ENCODE results near the gene BMP8B.
"Not testable (repeated sequence)": the region's sequence is repeated elsewhere in the genome, so short reads cannot be mapped to it uniquely, and the experiment has no call there.

Gene BMP8B

DNA sequence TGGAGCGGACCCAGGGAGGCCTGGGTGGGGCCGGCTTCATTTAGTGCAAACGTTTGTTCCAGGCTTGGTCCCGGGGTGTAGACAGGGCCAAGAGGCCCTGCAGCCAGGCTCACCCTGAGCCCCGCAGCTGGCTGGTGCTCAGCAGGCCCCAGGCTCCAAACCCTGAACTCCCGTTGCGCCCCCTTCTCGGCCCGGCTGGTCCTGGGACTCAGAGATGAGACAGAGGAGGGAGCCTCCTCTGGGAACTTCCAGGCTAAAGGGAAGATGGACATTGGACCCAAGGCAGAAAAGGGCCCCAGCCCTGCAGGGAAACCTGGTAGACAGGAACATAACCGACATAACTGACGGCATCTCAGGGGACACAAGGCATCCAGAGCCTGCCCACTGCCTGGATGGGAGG is 13.5 kb downstream of the BMP8B start:
- H3K27me3 ChIP-seq (ENCODE audit: control insufficient read depth, insufficient read depth, low read length); H3K36me3 ChIP-seq (ENCODE audit: control insufficient read depth, insufficient read depth, low read length); H3K9ac ChIP-seq (ENCODE audit: low read length); H3K9me3 ChIP-seq (ENCODE audit: control insufficient read depth, low read length); H3K4me3 ChIP-seq (ENCODE audit: low read length); H3K4me1 ChIP-seq (ENCODE audit: control insufficient read depth, insufficient read depth, low read length): not testable (repeated sequence)

DNA sequence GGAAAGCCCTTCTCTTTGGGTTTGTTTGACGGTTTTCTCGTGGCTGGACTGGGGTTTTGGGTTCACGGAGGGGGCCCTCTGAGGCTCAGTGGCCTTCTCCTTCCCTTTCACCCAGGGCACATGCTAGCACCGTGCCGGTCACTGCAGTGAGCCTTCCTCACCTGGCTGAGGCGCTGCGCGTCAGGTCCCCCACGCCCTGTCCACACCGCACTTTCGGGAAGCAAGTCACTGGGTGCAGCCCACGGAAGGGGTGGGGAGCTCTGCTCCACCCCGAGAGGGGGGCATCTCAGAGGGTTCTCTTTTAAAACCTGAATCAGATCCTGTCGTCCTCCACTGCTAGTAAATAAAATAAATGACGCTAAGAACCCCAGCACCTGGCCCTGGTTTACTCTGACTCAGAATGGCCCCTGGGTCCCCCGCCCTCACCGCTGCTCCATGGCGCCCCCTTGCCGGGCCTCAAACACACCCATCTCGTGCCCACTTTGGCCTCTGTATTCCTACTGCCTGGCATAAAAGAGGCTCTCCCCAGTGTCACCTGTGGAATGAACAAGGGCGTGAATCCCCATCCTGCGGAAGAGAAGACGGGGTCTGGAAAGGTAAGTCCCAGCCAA is 15.2 kb downstream of the BMP8B start:
- not testable (repeated sequence) for H3K4me1 ChIP-seq (ENCODE audit: control insufficient read depth, insufficient read depth, low read length); H3K27me3 ChIP-seq (ENCODE audit: control insufficient read depth, insufficient read depth, low read length); H3K9me3 ChIP-seq (ENCODE audit: control insufficient read depth, low read length); H3K36me3 ChIP-seq (ENCODE audit: control insufficient read depth, insufficient read depth, low read length); H3K4me3 ChIP-seq (ENCODE audit: low read length); H3K9ac ChIP-seq (ENCODE audit: low read length)

DNA sequence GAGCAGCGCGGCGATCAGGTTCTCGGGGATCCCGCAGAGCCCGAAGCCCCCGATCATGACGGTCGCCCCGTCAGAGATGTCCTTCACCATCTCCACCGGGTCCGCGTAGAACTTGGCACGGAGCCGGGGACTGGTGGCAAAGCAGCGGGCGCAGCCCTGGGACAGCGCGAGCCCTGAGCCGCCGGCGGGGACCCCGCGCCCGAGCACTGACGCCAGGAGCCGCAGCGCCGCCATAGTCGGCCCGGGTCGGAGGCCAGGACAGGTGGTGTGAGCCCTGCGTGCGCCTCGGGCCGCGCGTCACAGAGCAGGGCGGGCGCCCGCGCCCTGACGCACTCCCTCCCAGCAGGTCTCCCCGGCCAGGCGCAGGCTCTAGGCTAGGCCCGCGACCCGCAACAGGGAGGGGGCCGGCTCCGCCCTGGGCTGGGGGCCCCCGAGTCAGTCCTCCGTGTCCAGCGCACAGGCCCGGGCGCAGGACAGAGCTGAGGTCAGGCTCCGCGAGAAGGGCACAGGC is 17.6 kb downstream of the BMP8B start, which contains the start of gene OXCT2:
Gene OXCT2, minus strand, starts transcription at position 327 of the 511 bp plus-strand sequence. Its CDS starts 93 bp downstream, at position 234.
- not testable (repeated sequence) for H3K9ac ChIP-seq (ENCODE audit: low read length); H3K4me3 ChIP-seq (ENCODE audit: low read length); H3K4me1 ChIP-seq (ENCODE audit: control insufficient read depth, insufficient read depth, low read length); H3K36me3 ChIP-seq (ENCODE audit: control insufficient read depth, insufficient read depth, low read length); H3K27me3 ChIP-seq (ENCODE audit: control insufficient read depth, insufficient read depth, low read length); H3K9me3 ChIP-seq (ENCODE audit: control insufficient read depth, low read length)

DNA sequence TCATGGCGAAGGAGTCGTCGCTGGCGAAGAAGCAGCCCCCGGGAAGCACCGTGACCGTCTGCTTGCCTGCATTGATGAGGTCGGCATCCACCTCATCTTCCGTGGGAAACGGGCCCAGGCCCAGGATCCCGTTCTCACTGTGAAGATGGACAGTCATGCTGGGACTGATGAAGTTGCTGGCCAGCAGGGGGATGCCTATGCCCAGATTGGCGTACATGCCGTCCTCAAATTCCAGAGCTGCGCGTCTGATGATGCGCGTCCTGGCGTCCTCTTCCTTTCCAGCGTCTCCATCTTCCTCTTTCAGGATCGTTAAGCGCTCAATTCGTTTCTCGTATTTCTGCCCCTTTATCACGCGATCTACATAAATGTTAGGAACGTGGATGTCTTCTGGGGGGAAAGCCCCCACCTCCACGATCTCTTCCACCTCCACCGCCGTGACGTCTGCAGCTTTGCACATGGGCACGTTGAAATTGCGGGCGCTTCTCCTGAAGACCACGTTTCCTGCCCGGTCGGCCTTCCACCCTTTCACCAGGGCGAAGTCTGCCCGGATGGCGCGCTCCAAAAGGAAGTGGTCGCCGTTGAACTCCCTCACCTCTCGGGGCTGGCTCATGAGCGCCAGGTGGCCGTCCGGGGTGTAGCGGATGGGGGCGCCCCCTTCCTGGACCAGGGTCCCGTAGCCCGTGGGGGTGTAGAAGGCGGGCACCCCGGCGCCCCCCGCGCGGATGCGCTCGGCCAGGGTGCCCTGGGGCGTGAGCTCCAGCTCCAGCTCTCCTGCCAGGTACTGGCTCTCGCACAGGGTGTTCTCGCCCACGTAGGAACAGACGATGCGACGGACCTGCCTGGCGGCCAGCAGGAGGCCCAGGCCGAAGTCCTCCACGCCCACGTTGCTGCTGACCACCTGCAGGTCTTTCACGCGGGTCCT is 18.3 kb downstream of the BMP8B start:
- H3K4me3 ChIP-seq (ENCODE audit: low read length); H3K9me3 ChIP-seq (ENCODE audit: control insufficient read depth, low read length); H3K27me3 ChIP-seq (ENCODE audit: control insufficient read depth, insufficient read depth, low read length); H3K36me3 ChIP-seq (ENCODE audit: control insufficient read depth, insufficient read depth, low read length); H3K9ac ChIP-seq (ENCODE audit: low read length); H3K4me1 ChIP-seq (ENCODE audit: control insufficient read depth, insufficient read depth, low read length): not testable (repeated sequence)

DNA sequence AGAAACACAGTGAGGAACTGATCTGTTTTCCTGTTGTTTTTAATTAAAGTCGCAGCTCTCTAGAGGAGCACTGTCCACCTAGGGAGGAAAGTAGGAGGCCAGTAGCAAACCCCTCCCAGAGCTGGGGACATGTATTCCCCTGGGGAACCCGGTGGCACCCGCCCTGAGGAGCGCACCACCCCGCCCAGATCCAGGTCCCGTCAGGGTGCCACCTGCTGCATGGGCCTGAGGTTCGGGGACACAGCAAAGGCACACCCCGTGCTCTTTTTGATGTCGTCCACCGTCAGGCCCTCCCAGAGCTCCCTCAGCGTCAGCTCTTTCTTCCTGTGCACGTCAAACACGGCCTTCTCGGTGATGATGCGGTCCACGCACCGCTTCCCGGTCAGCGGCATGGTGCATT is 19.2 kb downstream of the BMP8B start:
- not testable (repeated sequence) for H3K9ac ChIP-seq (ENCODE audit: low read length); H3K27me3 ChIP-seq (ENCODE audit: control insufficient read depth, insufficient read depth, low read length); H3K4me1 ChIP-seq (ENCODE audit: control insufficient read depth, insufficient read depth, low read length); H3K9me3 ChIP-seq (ENCODE audit: control insufficient read depth, low read length); H3K4me3 ChIP-seq (ENCODE audit: low read length); H3K36me3 ChIP-seq (ENCODE audit: control insufficient read depth, insufficient read depth, low read length)

DNA sequence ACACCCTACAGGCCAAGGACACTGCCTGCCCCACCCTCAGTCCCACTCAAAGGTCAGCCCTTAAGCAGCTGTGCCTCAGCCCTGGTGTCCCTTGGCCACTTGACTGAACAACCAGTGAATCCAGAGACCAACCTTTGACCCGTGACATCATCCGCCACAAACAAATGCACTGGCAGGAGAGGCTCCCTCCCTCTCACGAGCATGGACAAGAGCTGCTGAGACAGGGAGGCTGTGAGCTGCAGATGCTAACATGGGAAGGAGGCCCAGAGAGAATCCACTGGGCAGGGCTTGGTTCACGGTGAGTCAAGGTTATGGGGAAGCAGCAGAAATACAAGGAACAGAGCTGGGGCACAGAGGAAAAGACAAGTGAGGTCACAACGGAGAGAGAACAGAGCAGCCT is 22.2 kb downstream of the BMP8B start:
- not testable (repeated sequence) for H3K36me3 ChIP-seq (ENCODE audit: control insufficient read depth, insufficient read depth, low read length); H3K9me3 ChIP-seq (ENCODE audit: control insufficient read depth, low read length); H3K4me3 ChIP-seq (ENCODE audit: low read length); H3K27me3 ChIP-seq (ENCODE audit: control insufficient read depth, insufficient read depth, low read length); H3K4me1 ChIP-seq (ENCODE audit: control insufficient read depth, insufficient read depth, low read length); H3K9ac ChIP-seq (ENCODE audit: low read length)

DNA sequence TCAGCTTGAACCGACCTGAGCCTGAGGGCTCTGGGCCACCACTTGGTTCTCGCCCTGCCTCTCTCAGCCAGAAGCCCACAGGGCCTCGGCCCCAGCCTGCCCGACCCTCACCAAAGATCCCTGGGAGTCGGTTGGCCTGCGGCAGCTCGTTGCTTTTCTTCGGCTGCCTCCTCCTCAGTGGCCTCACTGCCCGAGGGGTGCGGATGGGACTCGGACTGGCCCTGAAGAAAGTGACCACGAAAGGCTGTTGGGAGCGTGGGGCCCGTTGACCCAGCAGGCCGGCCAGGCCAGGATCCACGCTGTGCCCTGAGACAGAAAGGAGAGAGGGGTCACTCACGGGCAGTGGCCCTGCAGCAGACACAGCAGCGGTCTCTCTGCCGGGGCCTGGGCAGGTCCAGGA is 24.2 kb downstream of the BMP8B start:
- H3K4me3 ChIP-seq (ENCODE audit: low read length); H3K9me3 ChIP-seq (ENCODE audit: control insufficient read depth, low read length); H3K4me1 ChIP-seq (ENCODE audit: control insufficient read depth, insufficient read depth, low read length); H3K27me3 ChIP-seq (ENCODE audit: control insufficient read depth, insufficient read depth, low read length); H3K36me3 ChIP-seq (ENCODE audit: control insufficient read depth, insufficient read depth, low read length); H3K9ac ChIP-seq (ENCODE audit: low read length): not testable (repeated sequence)

DNA sequence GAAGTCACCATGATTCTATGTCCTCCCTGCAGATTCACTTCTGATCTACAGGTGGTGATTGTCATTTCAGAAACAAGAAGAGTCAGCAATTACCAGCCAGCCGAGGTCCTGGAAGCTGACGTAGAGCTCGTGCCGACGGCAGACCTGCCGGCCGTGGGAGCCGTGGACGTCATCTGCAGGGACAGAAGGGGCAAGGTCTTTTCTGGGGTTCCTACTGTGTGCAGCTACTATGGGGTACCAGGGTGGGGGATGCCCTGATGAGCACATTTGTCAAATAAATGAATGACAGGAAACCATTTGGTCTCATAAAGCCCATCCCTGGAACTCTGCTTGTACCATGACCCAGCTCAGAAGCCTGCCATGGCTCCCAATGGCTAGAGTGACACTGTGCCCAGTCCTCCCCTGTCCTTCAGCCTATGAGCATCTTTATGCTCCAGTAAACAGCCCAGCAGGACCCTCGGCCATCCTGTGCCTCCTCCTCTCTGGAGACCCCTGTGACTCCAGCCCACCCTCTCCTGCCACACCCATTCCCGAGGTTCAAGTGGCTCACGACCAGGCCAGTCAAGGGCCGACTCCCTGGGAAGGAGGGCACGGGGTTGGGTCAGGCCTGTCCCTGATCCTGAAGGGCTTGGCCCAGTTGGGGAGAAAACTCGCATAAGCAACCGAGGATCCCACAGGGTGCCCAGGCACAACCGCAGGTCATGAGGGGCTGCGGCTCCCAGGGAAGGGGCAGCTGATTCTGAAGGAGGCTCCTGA is 24.9 kb downstream of the BMP8B start:
- not testable (repeated sequence) for H3K27me3 ChIP-seq (ENCODE audit: control insufficient read depth, insufficient read depth, low read length); H3K9me3 ChIP-seq (ENCODE audit: control insufficient read depth, low read length); H3K9ac ChIP-seq (ENCODE audit: low read length); H3K4me1 ChIP-seq (ENCODE audit: control insufficient read depth, insufficient read depth, low read length); H3K4me3 ChIP-seq (ENCODE audit: low read length); H3K36me3 ChIP-seq (ENCODE audit: control insufficient read depth, insufficient read depth, low read length)

DNA sequence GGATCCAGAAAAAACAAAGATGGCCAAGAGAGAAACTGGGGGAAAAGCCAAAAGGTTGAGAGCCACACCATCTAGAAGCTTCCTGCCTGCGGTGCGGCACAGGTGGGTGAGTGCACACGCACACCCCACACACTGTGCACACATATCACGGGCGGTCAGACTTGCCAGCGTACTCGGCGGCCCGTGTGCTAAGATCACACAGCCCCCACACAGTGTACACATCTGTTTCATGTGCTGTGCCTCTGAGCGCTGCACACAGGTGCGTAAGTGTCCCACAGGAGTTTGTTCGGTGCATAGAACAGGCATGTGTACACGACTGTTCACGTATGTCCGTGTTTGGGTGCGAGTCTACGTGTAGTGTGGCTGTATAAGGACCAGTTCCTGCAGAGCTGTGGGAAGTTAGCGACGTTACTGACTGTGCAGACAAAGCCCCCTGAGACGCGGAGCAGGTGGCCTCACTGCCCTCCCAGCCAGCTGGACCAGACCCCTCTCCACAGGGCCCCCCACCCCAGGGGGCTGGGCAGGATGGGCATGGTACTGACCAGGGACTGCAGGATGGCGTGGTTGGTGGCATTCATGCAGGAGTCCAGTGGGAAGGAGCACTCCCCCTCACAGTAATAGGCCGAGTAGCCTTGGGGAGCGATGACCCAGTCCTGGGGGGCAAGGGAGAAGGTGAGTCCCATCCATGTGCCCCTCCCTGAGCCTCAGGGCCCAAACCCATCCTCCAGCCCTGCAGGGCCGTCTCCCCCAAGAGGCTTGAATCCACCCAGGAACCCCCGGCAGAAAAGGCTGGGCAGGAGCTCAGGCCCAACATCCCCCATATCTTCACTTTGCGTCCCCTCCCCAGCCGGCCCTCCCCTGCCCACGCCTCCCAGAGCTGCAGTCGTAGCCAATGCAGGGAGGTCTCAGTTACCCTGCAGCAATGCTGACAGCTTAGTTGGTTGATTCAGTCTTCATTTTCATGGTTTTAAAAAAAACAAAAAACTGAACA is 25.8 kb downstream of the BMP8B start:
- Histone ChIP-seq H3K4me1 (ENCODE audit: control insufficient read depth, insufficient read depth, low read length) (no peaks in the 10 kb centered on the region), H3K36me3 (ENCODE audit: control insufficient read depth, insufficient read depth, low read length) (no peaks in the 10 kb centered on the region), H3K9me3 (ENCODE audit: control insufficient read depth, low read length) (no peaks in the 10 kb centered on the region), H3K9ac (ENCODE audit: low read length) (no peak overlapping the region), H3K27me3 (ENCODE audit: control insufficient read depth, insufficient read depth, low read length) (no peaks in the 10 kb centered on the region), H3K4me3 (ENCODE audit: low read length) (no peak overlapping the region)

DNA sequence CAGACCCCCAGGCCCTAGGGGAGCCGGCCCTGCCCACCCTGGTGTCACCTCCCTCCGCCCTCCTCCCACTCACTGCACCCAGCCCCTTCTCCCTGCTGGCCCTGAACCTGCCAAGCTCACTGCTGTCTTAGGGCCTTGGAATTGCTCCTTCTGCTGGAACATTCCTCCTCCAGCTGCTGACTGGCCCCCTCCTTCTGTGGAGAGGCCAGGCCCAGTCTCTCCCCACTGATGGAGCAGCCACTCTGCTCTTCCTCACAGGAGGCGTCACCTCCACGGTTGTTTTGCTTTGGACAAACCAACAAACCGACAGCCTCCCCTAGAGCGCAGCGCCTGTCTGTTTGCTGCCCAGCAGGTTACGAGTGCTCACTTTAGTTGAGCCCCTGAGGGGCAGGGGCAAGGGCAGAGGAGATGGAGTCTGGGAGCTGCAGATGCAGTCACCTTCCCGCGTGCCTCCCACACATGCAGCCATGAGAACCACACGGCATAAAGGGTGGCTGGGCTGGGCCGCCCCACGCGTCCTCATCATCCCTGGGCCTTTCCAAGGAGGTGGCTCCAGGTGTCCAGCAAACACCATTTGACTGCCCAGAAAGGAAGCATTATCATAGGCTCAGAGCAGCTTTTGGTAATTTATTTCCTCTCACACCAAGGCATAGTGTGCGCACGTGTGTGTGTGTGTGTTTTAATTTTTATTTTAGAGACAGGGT is 27.0 kb downstream of the BMP8B start:
- Histone ChIP-seq H3K27me3 (ENCODE audit: control insufficient read depth, insufficient read depth, low read length) (no peaks in the 10 kb centered on the region), H3K36me3 (ENCODE audit: control insufficient read depth, insufficient read depth, low read length) (no peaks in the 10 kb centered on the region), H3K4me3 (ENCODE audit: low read length) (no peak overlapping the region), H3K9me3 (ENCODE audit: control insufficient read depth, low read length) (no peaks in the 10 kb centered on the region), H3K9ac (ENCODE audit: low read length) (no peak overlapping the region), H3K4me1 (ENCODE audit: control insufficient read depth, insufficient read depth, low read length) (no peaks in the 10 kb centered on the region)

DNA sequence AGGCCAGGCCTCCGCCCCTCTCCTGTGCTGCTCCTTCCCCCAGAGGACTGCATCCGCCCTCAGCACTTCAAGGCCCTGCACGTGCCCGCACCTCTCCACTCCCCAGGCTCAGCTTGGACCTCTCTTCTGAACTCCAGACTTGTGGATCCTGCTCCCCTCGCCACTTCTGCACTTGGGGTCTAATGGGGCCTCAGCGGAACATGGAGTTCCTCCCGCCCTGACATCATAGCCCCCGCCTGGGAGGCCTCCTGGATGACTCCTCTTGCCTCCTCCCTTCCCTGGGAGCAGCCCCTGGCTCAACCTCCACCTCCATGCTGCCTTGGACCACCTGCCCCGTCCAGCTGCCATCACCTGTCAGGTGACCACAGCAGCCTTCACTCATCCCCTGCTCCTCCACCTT is 27.6 kb downstream of the BMP8B start:
- Histone ChIP-seq H3K27me3 (ENCODE audit: control insufficient read depth, insufficient read depth, low read length) (no peaks in the 10 kb centered on the region), H3K9me3 (ENCODE audit: control insufficient read depth, low read length) (no peaks in the 10 kb centered on the region), H3K36me3 (ENCODE audit: control insufficient read depth, insufficient read depth, low read length) (no peaks in the 10 kb centered on the region), H3K4me3 (ENCODE audit: low read length) (no peak overlapping the region), H3K9ac (ENCODE audit: low read length) (no peak overlapping the region), H3K4me1 (ENCODE audit: control insufficient read depth, insufficient read depth, low read length) (no peaks in the 10 kb centered on the region)

Measured in mucosa of stomach (tissue), 1 donor.